Left lobe of liver (tissue), 2 donors: ENCODE data around the gene PPM1J. TPM values are rescaled to one million over a fixed set of nuclear protein-coding genes. Genes with fewer than 3 reads are reported as not detected.
A peak's percentile ranks its signal among the peaks of the same experiment; 100 is the strongest.

Experiments
- ATAC-seq: fragments of 200-7000 bp; cut with Tn5 transposase; one replicate; pipeline ENCODE4 v1.9.1; 2020; ENCODE audit warnings: mild to moderate bottlenecking, moderate library complexity
- DNase-seq: peaks from one replicate; pipeline ENCODE4 v3.0.0-alpha.2; 2020; ENCODE audit warnings: low spot score
- total RNA-seq: library from RNA; stranded (reverse); gene quantifications from one replicate; pipeline ENCODE4 v1.2.1, GENCODE V29; 2021
- donor health status: DM: no; HTN: no; CAD: no; lungs with moderate emphysema.
- donor health status: DM: no; HTN: yes; CAD: no.

PPM1J gene
- total RNA-seq, 1 donor from 2014 or later, result 0.33 TPM

DNA sequence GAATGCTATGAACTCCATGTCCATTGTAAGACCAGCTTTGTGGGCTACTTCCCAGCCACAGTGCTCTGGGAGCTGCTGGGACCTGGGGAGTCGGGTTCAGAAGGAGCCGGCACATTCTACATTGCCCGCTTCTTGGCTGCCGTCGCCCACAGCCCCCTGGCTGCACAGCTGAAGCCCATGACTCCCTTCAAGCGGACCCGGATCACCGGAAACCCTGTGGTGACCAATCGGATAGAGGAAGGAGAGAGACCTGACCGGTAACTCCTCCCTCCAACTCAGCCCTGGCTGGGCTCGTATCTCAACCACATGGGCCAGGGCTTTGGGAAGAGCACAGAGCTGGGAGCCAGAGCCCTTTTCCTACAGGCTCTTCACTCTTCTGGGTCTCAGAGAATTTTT is 25.3 kb downstream of the PPM1J start:
- DNase-seq, result no peak
- no peak for ATAC-seq

DNA sequence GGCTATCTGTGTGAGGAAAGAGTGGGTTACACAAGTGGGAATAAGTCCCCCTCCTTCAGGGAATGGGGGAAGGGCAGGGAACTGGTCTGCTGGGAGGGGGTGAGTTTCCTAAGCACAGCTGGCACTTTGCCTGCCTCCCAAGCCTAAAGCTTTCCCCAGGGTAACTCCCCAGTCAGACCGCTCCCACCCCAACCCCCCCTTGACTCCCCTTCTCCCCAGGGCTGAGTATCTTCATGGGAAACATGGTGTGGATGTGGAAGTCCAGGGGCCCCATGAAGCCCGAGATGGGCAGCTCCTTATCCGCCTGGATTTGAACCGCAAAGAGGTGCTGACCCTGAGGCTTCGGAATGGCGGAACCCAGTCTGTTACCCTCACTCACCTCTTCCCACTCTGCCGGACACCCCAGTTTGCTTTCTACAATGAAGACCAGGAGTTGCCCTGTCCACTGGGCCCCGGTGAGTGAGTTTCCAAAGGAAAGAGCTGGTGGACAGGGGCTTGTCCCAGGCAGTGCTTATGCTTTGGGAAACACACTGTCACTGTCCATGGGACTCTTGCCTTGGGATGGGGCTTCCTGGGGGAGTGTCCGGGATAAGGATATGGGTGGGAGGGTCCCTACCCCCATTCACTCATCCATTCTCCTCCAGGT is 25.8 kb downstream of the PPM1J start:
- ATAC-seq (no peak), DNase-seq (no peak)

DNA sequence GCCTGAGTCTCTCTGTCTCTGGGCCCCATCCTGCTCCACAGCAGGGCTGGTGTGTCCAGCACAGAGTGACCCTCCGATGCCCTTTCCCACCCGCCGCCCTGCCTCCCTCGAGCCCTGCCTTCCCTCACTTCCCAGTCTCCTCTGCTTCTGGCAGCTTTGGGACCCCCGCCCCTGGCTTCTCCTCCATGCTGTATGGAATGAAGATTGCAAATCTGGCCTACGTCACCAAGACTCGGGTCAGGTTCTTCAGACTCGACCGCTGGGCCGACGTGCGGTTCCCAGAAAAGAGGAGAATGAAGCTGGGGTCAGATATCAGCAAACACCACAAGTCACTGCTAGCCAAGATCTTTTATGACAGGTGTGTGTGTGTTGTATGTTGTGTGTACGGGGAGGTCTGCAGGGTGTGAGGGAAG is 26.3 kb downstream of the PPM1J start:
- ATAC-seq (no peak), DNase-seq (no peak)

DNA sequence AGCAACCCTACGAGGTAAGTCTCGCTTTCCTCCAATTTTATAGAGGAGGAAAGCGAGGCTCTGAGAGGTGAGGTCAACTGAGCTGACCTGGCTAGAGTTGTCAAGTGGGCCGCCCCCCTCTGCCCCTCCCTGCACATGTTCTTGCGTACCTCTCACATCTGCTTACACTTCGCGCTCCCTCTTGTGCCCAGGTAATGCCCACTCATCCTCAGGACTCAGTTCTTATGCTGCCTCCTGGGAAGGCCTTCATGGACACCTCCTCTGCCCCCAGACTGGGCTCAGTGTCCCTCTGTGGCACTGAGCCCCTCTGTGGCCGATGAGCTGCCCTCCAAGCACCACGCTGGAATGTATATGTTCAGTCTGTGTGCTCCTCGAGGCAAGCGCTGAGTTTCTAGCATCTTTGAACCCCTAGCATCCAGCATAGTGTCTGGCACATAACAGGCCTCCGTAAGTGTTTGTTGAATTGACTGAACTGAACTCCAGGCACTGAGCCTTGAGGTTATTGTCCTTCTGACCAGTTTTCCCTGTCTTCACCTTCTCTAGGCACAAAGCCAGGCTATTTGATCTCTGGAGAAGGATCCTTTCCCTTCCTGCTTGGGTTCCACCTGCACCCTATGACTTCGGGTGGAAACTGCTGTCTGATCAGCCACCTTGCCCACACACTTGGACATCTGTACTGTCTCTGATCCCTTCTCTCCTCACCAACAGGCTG is 27.2 kb downstream of the PPM1J start:
- DNase-seq (no peak), ATAC-seq (no peak)

DNA sequence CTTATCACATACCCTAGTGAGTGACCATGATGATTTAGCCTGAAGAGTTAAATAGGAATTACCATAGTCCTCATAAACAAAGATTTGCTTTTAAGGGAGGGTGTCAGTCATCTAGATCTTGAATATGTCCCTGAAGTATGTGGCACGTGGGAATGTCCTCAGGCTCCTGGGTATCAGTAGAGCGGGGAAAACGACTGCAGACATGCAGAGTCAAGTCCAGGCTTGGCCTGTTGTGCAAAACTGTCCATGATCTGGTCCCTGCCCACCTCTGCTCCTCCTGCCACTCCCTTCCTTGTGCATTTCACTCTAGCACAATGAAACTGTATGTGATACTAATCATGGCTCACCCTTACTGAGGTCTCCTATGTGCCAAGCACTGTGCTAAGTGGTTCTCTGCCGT is 27.8 kb downstream of the PPM1J start:
- DNase-seq, result no peak

DNA sequence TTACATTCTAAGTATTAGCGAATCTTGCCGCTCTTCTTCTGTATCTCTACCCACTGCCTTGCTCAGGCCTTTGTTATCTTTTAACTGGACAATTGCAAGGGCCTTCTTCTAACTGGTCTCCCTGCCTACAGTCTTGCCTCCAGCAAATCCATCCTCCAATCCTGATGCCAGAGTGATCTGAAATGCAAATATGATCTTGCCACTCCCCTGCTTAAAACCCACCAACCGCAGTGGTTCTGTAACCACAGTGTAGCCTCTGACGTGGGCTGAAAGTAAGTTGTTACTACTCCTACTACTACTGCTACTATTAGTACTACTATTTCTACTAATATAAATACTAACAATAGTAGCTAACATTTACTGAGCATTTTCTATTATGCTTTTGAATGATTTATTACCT is 28.3 kb downstream of the PPM1J start:
- no peak for ATAC-seq
- no peak for DNase-seq

More for the DNA sequence above, 27.8 kb downstream of the PPM1J start:
- ATAC-seq, result no peak

DNA sequence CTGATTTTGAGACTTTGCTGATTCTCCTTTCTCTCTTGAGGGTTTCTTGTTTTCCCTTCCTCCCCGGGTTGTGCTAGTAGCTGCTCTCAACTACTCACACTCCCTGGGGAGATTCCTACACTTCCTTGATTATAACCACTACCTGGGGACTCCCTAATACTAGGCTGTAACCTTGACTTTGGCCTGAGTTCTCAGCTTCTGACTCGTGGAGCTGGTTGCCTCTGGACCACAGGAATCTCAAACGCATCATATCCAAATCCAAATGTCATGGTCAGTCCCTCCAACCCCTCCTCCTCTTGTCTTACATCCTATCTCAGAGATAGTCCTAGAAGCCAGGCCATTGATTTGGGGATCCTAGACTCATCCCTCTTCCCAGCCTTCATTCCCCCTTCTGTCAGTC is 28.7 kb downstream of the PPM1J start:
- DNase-seq (no peak), ATAC-seq (no peak)

DNA sequence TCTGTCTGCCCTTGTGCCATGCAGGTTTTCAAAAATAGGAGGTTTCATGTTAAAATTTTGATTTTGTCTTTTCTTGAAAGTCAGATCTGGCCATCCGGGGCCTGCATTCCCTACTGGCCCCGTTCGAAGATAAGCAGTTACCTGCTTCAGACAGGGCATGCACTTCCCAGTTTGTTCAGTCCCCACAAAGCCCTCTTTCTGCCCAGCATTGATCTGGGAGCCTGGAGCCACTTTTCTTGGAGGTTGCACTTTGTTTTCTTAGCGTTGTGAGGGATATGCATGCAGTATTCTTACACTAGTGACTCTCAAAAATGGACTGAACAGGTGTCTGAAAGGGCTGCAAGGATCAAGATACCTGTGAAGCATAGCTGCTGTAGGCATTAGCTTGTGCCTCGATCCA is 29.2 kb downstream of the PPM1J start:
- no peak for DNase-seq
- no peak for ATAC-seq

DNA sequence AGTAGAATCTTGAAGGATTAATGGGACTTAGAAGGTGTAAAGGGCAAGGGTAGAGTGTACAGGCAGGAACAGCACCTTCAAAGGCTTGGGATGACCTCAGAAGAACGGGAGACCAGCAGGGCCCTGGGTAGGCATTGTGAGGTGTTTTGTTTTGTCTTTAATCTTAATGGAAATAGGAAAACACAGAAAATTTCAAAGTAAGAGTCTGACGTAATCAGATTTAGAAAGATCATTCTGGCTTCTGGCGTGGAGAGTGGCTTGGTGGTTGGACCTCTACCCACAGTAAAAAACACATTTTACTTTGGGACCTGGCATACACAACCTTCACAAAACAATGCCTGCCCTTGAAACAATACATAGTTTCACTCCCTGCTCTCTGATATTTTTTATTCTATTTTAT is 36.5 kb downstream of the PPM1J start:
- DNase-seq (no peak), ATAC-seq (no peak)

DNA sequence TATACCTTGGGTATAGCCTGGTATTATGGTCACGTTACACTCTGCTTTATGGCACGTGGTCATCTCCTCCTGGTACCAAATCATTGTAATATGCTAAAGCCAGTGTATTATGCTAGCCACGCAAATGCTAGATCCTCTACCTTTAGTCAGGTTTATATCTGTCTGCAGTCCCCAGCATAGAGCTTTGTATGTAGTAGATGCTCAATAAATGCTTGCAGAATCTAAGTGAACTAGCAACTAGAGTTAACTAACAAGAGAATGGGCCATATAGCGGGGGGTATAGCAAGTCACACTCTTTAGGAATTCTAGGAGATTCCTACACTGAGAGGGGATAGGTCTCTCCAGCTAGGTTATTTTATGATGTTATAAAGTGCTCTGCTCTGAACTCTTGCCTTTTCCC is 37.6 kb downstream of the PPM1J start:
- ATAC-seq (no peak), DNase-seq (no peak)

DNA sequence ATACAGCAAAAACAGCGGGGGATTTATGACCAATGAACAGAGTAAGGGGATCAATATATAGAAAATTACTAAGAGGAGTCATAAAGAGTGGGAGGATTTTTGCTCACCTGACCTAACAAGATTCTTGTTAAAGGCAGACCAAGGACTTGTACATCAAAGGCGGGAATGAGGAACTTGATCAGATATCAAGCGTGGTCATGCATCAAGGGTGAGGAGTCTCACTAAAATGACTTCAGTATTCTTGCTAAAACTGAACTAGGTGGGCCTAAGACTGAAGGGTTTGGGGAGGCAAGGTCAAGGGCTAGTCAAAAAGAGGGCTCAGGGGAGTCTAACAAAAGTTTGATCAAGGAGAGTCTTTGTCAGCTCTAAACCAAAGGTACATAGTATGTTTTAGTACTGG is 38.6 kb downstream of the PPM1J start:
- DNase-seq (no peak), ATAC-seq (no peak)

DNA sequence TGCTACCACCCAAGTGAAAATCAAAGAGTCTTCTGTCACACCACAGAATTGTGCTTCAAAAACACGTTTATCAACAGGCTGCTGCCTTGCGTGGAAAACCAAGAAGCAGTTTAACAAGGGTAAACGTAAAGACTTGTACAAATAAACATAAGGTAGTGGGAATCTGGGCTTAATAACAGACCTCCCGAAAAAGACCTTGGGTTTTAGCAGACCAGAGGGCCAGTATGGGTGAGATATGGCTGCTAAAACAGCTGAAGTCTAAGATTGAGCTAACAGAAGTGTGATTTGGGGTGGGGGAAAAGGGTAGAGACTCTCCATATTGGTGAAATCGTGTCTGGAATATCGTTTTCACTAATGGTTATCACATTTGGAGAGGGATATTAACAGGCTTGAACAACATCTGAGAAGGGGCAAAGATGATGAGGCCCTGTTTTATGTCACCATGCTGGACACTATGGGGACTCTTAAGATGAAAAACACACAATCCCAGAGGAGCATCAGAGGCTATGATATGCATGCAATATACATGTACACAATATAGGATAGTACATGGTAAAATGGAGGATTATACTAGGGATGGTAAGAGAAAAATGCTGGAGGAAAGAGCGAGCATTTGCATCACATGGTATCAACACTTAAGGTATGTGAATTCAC is 39.3 kb downstream of the PPM1J start:
- DNase-seq (no peak), ATAC-seq (no peak)

DNA sequence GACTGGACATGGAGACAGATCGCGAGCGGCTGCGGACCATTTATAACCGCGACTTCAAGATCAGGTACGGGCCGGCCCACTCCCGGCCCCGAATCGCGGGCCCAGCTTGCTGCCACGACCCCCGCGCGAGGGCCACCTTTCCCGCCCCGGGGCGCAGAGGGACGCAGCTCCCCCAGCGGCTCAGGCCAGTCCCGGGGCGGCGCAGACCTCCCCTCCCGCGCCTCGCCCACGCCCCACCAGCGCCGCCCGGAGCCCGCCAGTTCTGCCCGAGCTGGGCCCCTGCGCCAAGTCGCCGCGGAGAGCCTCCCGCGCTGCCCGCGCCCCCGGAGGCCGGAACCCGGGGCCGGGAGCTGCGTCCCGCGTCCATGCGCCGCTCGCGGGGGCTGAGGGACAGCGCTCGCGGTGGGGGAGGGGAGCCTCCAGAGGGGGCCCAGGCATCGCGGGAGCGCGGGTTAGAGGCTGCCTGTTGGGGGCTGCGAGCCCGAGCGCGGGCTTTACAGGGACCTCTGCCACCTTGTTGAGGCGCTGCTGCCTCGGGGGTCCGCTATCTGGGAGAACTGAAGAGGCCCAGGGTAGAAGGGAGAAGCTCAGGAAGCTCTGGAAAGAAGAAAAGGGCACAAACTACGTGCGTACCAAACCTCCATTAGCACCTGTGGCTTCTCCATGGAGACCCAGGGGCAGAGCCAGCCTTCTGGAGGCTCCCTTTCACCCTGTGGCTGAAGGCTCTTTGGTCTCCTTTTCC is 40.0 kb downstream of the PPM1J start:
- DNase-seq (peak; percentile 62), ATAC-seq (peak; percentile 75)

DNA sequence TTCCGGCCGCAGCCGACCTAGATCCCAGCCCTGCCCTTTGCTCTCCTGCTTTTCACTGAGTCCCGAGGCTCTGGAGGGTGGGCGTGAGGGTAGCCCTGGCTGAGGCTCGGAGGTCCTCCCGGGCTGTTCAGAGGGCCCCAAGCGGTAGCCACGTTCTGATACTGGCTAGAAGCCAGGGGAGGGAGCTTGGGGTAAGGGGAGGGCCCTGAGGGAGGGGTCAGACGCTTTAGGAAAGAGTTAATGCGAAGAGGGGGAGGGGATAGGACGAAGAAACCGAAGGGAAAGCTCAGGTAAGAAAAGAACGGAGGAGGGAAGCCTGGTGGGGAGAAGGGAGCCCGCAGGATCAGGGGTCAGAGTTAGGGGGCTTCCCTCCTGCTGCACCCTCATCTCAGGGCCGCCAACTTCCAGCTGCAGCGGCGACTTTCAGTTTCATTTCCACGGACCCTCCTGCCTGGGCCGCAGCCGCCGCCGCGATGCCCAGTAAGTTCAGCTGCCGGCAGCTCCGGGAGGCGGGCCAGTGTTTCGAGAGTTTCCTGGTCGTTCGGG is 40.6 kb downstream of the PPM1J start, which contains the start of gene MOV10:
MOV10 (plus strand) TSS at position 220 of the 546 bp plus-strand sequence; CDS start at position 474, 254 bp downstream.
- DNase-seq (peak; percentile 76), ATAC-seq (peak; percentile 75)

DNA sequence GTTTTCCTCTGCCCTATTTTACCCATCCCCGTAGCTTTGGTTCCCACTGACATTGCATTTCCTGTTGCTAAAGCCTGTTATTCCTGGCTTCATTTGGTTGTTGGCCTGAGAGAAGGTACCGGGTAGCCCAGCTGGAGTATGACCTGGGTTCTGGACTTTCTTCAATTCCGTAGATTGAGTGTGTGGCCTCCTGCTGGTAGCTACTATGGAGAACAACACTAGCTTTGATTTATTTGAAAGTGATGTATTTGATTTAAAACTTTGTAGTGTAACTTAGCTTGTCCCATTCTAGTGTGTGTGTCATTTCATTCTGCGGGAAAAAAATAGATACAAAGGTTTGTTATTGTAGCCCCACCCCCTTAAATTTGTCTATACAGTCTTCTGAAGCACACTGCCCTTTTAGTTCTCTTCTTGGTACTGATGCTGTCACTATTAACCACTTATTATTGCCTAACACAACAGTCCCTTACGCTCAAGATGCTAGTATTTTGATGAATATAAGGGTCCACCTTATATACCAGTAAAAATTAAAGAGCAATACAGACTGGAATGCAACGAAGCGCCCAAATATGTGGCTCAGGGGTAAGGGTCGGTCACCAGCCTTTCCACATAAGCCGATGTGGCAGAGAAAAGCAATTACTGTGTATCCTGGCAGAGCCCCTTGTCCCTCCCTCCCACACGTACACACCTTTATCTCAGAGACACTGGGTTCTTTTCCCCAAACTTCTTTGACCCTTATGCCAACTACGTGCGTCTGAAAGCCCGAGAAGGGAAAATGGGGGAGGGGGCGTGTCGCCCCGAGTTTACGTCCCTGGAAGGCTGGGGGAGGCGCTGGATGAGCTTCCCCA is 41.3 kb downstream of the PPM1J start:
- DNase-seq, result no peak
- peak; percentile 72 for ATAC-seq

DNA sequence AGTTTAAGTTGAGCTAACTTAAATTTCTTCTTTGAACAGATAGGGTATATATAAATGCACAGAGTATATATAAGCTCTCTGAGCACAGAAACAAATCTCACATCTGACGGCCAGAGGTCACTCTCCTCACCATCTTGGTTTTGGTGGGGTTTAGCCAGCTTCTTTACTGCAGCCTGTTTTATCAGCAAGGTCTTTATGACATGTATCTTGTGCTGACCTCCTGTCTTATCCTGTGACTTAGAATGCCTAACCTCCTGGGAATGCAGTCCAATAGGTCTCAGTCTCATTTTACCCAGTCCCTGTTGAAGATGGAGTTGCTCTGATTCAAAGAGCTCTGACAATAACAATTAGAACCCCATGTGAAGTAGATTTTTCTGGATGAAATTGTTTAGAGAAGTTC is 42.3 kb downstream of the PPM1J start:
- no peak for ATAC-seq
- no peak for DNase-seq

DNA sequence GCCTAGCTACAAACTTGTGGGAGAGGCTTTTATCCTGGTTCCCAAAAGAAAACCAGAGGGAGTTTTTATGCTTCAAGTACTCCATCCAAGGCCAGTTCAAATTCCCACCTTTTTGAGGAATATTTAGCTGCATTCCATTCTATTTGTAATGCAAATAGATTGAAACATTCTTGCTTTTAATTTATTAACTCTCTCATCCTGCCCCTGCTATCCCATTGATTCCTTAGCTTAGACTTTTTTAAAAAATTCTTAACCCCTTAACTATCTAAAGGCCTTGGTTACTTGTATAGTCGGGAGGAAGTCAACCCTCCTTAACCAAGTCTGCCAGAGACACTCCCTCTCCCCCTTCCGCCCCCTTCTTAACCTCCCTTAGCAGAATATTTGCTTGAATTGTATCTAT is 43.1 kb downstream of the PPM1J start:
- ATAC-seq (no peak), DNase-seq (no peak)

DNA sequence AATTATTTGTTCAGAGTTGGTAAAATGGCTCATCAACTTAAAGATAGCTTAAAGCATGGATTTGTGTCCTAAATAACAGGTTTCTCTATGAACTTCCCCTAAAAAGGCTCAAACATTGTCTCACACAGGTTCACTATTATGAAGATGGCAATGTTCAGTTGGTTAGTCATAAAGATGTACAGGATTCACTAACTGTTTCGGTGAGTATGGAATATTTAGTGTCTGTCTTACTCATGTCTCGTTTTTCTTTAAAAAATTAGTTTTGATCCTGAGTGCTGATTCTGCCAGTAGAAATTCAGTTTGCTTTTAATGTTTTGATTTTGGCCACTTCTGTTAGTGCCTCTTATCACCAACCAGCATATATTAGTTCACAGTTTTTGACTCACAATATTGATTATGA is 48.2 kb downstream of the PPM1J start:
- ATAC-seq (no peak), DNase-seq (no peak)

DNA sequence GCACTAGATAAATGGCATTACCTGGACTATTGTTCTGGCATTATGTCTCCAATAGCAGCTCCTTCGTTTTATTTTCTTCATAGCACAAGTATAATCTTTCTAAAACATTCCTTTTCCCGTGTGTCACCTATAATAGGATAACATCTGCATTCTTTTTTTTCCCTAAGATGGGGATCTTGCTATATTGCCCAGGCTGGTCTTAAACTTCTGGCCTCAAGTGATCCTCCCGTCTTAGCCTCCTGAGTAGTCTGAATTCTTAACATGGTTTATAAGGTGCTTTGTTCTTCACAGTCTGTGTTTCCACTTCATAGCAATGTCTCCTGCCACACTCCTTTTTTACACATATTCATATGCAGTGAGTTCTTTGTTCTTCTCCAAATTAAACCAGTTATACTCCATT is 49.3 kb downstream of the PPM1J start:
- ATAC-seq (no peak), DNase-seq (no peak)
